Natural killer cell treated with Interleukin-12 subunit alpha and Interleukin-12 subunit beta and Interleukin-15 and Interleukin-18, amount 100 ng/mL, for 72 hours (primary cell): Measurements from ENCODE around the gene CFAP107. TPM values are rescaled to one million over a fixed set of nuclear protein-coding genes. Genes with fewer than 3 reads are reported as not detected.

Experiments
- ATAC-seq, 2 donors: fragments of 150-1000 bp; cut with Tn5 transposase in 1 of 2; sonication (Bioruptor Pico), chemical (Tn5 transposase) in 1 of 2; 2 replicates each; pipeline ENCODE4 v1.10.0; 2021
- DNase-seq: peaks from one replicate; pipeline ENCODE4 v3.0.0; 2022; ENCODE audit warnings: low spot score
- H3K27ac Mint-ChIP-seq, 2 donors: 1 replicate in 1 of 2; 2 replicates in 1 of 2; pipeline ENCODE4 v1.8.0; 2022; ENCODE audit warnings: mixed read lengths in 2 of 2, mild to moderate bottlenecking in 1 of 2, moderate library complexity in 1 of 2
- H3K27me3 Mint-ChIP-seq, 2 donors: 1 replicate in 1 of 2; 2 replicates in 1 of 2; pipeline ENCODE4 v1.8.0; 2022; ENCODE audit warnings: mixed read lengths in 2 of 2
- H3K36me3 Mint-ChIP-seq: one replicate; pipeline ENCODE4 v1.8.0; 2022; ENCODE audit warnings: mixed read lengths
- H3K4me1 Mint-ChIP-seq, 2 donors: 1 replicate in 1 of 2; 2 replicates in 1 of 2; pipeline ENCODE4 v1.8.0; 2022; ENCODE audit warnings: low read depth in 2 of 2, mixed read lengths in 2 of 2, mild to moderate bottlenecking in 1 of 2
- H3K4me3 Mint-ChIP-seq: one replicate; pipeline ENCODE4 v1.8.0; 2022; ENCODE audit warnings: mixed read lengths
- H3K9me3 Mint-ChIP-seq: 2 replicates; pipeline ENCODE4 v1.8.0; 2022; ENCODE audit warnings: mixed read lengths
- total RNA-seq, 2 donors: library from RNA; stranded (reverse); gene quantifications; one replicate each; pipeline ENCODE4 v1.2.3, GENCODE V29; 2022

The CFAP107 gene
- total RNA-seq, 2 donors from 2014 or later, result not detected

GRCh38 chr1:12757836-12758235 lies 11.8 kb downstream of the CFAP107 start:
- ATAC-seq (no peak), DNase-seq (no peak)
- H3K27ac Mint-ChIP-seq, result no peak overlapping the region
- H3K9me3 Mint-ChIP-seq, result no peaks in the 10 kb centered on the region
- peaks cover 41 to 48% of the 10 kb centered on the region in 2 donors for H3K27me3 Mint-ChIP-seq
- H3K4me3 Mint-ChIP-seq, result no peak overlapping the region
- no peaks in the 10 kb centered on the region for H3K36me3 Mint-ChIP-seq
- no peaks in the 10 kb centered on the region for H3K4me1 Mint-ChIP-seq

GRCh38 chr1:12760256-12760795 lies 14.3 kb downstream of the CFAP107 start:
- no peaks in the 10 kb centered on the region for H3K9me3 Mint-ChIP-seq
- no peak overlapping the region for H3K27ac Mint-ChIP-seq
- no peak for ATAC-seq
- no peaks in the 10 kb centered on the region for H3K4me1 Mint-ChIP-seq
- no peaks in the 10 kb centered on the region for H3K36me3 Mint-ChIP-seq
- H3K4me3 Mint-ChIP-seq, result no peak overlapping the region
- peaks cover 29 to 36% of the 10 kb centered on the region in 2 donors for H3K27me3 Mint-ChIP-seq
- no peak for DNase-seq

GRCh38 chr1:12761781-12762180 lies 15.8 kb downstream of the CFAP107 start:
- Mint-ChIP-seq H3K9me3 (no peaks in the 10 kb centered on the region), H3K4me3 (no peak overlapping the region), H3K36me3 (no peaks in the 10 kb centered on the region), H3K27ac (no peak overlapping the region), H3K4me1 (no peaks in the 10 kb centered on the region), H3K27me3 (peaks cover 29 to 41% of the 10 kb centered on the region in 2 donors)
- DNase-seq (no peak), ATAC-seq (no peak)

GRCh38 chr1:12762766-12763165 lies 16.8 kb downstream of the CFAP107 start:
- DNase-seq, result no peak
- H3K4me1 Mint-ChIP-seq, result no peaks in the 10 kb centered on the region
- ATAC-seq, result no peak

GRCh38 chr1:12763479-12763878 lies 17.5 kb downstream of the CFAP107 start:
- H3K4me1 Mint-ChIP-seq, result no peaks in the 10 kb centered on the region
- H3K4me3 Mint-ChIP-seq, result no peak overlapping the region
- ATAC-seq, result no peak
- H3K27ac Mint-ChIP-seq, result no peak overlapping the region
- no peaks in the 10 kb centered on the region for H3K36me3 Mint-ChIP-seq
- peaks cover 27 to 44% of the 10 kb centered on the region in 2 donors for H3K27me3 Mint-ChIP-seq
- no peaks in the 10 kb centered on the region for H3K9me3 Mint-ChIP-seq
- no peak for DNase-seq

More at GRCh38 chr1:12762766-12763165, 16.8 kb downstream of the CFAP107 start:
- Mint-ChIP-seq H3K4me3 (no peak overlapping the region), H3K36me3 (no peaks in the 10 kb centered on the region), H3K9me3 (no peaks in the 10 kb centered on the region), H3K27me3 (peaks cover 32 to 45% of the 10 kb centered on the region in 2 donors), H3K27ac (no peak overlapping the region)

- DNase-seq (no peak), ATAC-seq (no peak)
- Mint-ChIP-seq H3K27ac (no peak overlapping the region), H3K27me3 (peaks cover 24 to 40% of the 10 kb centered on the region in 2 donors), H3K9me3 (no peaks in the 10 kb centered on the region), H3K36me3 (no peaks in the 10 kb centered on the region), H3K4me1 (no peaks in the 10 kb centered on the region), H3K4me3 (no peak overlapping the region)
These were observed 18.0 kb downstream of the CFAP107 start for GRCh38 chr1:12764016-12764415.

- Mint-ChIP-seq H3K4me3 (no peak overlapping the region), H3K36me3 (no peaks in the 10 kb centered on the region), H3K27ac (no peak overlapping the region), H3K4me1 (no peaks in the 10 kb centered on the region), H3K27me3 (peaks cover 24 to 53% of the 10 kb centered on the region in 2 donors), H3K9me3 (no peaks in the 10 kb centered on the region)
- no peak for ATAC-seq
- no peak for DNase-seq
These were observed 23.0 kb downstream of the CFAP107 start for GRCh38 chr1:12769031-12769430.

GRCh38 chr1:12769976-12770505 lies 24.0 kb downstream of the CFAP107 start:
- H3K9me3 Mint-ChIP-seq, result no peaks in the 10 kb centered on the region
- H3K27ac Mint-ChIP-seq, result no peak overlapping the region
- H3K27me3 Mint-ChIP-seq, result peaks cover 24 to 51% of the 10 kb centered on the region in 2 donors
- no peaks in the 10 kb centered on the region for H3K4me1 Mint-ChIP-seq
- no peak overlapping the region for H3K4me3 Mint-ChIP-seq
- H3K36me3 Mint-ChIP-seq, result no peaks in the 10 kb centered on the region
- ATAC-seq (no peak), DNase-seq (no peak)

GRCh38 chr1:12770620-12771019 lies 24.6 kb downstream of the CFAP107 start:
- peaks cover 21 to 45% of the 10 kb centered on the region in 2 donors for H3K27me3 Mint-ChIP-seq

GRCh38 chr1:12771186-12771585 lies 25.2 kb downstream of the CFAP107 start:
- Mint-ChIP-seq H3K27ac (no peak overlapping the region), H3K27me3 (peaks cover 21 to 40% of the 10 kb centered on the region in 2 donors), H3K4me3 (no peak overlapping the region), H3K9me3 (no peaks in the 10 kb centered on the region), H3K4me1 (no peaks in the 10 kb centered on the region), H3K36me3 (no peaks in the 10 kb centered on the region)
- no peak for ATAC-seq
- DNase-seq, result no peak

More at GRCh38 chr1:12770620-12771019, 24.6 kb downstream of the CFAP107 start:
- Mint-ChIP-seq H3K36me3 (no peaks in the 10 kb centered on the region), H3K27ac (no peak overlapping the region), H3K4me3 (no peak overlapping the region), H3K4me1 (no peaks in the 10 kb centered on the region), H3K9me3 (no peaks in the 10 kb centered on the region)
- DNase-seq (no peak), ATAC-seq (no peak)

GRCh38 chr1:12772520-12772919 lies 26.5 kb downstream of the CFAP107 start:
- no peak for DNase-seq
- Mint-ChIP-seq H3K9me3 (no peaks in the 10 kb centered on the region), H3K36me3 (no peaks in the 10 kb centered on the region), H3K4me3 (no peak overlapping the region), H3K4me1 (no peaks in the 10 kb centered on the region), H3K27ac (no peak overlapping the region), H3K27me3 (peaks cover 17 to 29% of the 10 kb centered on the region in 2 donors)
- no peak for ATAC-seq

- no peak for DNase-seq
- Mint-ChIP-seq H3K9me3 (no peaks in the 10 kb centered on the region), H3K4me1 (no peaks in the 10 kb centered on the region), H3K27me3 (peaks cover 17 to 24% of the 10 kb centered on the region in 2 donors), H3K36me3 (no peaks in the 10 kb centered on the region), H3K27ac (no peak within 1 kb of the TSS), H3K4me3 (no peak within 1 kb of the TSS)
- ATAC-seq, result no peak
These were observed 27.4 kb downstream of the CFAP107 start, which contains the start of gene PRAMEF12 for GRCh38 chr1:12773438-12773837. Gene PRAMEF12 (plus strand): TSS chr1:12773738. CDS start chr1:12774868, 1,130 bp downstream.

GRCh38 chr1:12774801-12775345 lies 28.9 kb downstream of the CFAP107 start:
- DNase-seq (no peak), ATAC-seq (no peak)
- no peaks in the 10 kb centered on the region for H3K9me3 Mint-ChIP-seq
- H3K27ac Mint-ChIP-seq, result no peak overlapping the region
- no peak overlapping the region for H3K4me3 Mint-ChIP-seq
- H3K36me3 Mint-ChIP-seq, result no peaks in the 10 kb centered on the region
- no peaks in the 10 kb centered on the region for H3K4me1 Mint-ChIP-seq
- peaks cover 23 to 28% of the 10 kb centered on the region in 2 donors for H3K27me3 Mint-ChIP-seq

GRCh38 chr1:12775443-12775842 lies 29.4 kb downstream of the CFAP107 start:
- Mint-ChIP-seq H3K27me3 (peaks cover 18 to 22% of the 10 kb centered on the region in 2 donors), H3K36me3 (no peaks in the 10 kb centered on the region), H3K27ac (no peak overlapping the region), H3K9me3 (no peaks in the 10 kb centered on the region), H3K4me3 (no peak overlapping the region), H3K4me1 (no peaks in the 10 kb centered on the region)
- DNase-seq (no peak), ATAC-seq (no peak)
